HG02938 (cell line): ENCODE data around the gene METTL25.

ENCODE experiments used
- ATAC-seq: cut with Tn5 transposase; IDR thresholded peaks from one replicate; pipeline ENCODE4 v1.9.1; 2021; ENCODE audit warnings: mild to moderate bottlenecking, moderate library complexity; ENCODE audit not compliant: unreplicated experiment

The METTL25 gene

DNA sequence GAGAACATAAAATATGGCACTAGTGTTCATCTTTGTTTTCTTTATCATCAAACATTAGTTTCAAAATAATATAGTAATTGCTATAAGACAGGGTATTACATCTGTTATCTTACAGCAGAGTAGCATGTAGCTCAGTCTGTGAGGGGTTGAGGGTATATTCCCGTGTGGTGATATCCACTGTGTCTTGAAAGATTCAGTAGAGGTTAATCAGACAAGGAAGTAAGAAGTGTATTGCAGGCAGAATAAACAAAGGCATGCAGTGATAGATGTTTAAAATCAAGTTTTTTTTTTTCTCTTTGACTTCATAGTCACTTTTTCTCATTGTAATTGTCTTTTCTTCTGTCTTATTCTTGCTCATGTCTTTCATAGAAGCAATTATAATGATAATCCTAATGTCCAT, 48.3 kb downstream of the METTL25 start:
- no peak for ATAC-seq

DNA sequence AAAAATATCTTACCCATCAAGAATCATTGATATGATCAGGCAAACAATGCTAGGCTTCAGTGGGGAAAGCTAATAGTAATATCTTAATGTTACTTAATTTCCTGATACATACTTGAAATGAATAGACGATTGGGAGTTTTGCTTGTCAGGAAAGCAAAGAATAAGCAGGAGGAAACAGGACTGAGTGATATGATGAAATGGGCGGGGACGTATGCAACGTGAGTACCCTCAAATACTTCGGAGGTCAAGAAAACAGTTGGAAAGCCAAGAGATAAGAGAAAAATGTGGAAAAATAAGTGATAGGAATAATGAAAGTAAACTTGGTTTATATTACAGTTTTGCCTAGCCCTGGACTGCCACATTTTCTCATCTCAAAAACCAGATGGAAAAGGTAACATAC, 49.2 kb downstream of the METTL25 start:
- no peak for ATAC-seq

DNA sequence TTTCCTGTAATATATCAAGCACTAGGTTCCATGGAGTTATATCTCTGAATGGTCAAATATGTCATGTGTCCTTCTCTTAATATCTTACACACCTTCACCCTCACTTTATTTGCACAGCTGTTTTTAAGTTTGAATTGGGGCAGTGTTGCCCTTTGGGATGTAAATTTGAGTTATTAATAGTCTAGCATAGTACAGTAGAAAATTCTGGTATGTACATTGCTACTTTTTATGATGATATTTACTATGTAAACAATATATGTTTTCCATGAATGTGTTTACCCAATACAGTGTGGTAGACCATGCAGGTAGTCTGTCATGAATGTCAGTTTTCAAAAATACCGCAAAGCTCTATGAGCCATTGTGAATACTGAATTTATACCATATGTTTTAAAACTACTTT, 50.5 kb downstream of the METTL25 start:
- no peak for ATAC-seq

DNA sequence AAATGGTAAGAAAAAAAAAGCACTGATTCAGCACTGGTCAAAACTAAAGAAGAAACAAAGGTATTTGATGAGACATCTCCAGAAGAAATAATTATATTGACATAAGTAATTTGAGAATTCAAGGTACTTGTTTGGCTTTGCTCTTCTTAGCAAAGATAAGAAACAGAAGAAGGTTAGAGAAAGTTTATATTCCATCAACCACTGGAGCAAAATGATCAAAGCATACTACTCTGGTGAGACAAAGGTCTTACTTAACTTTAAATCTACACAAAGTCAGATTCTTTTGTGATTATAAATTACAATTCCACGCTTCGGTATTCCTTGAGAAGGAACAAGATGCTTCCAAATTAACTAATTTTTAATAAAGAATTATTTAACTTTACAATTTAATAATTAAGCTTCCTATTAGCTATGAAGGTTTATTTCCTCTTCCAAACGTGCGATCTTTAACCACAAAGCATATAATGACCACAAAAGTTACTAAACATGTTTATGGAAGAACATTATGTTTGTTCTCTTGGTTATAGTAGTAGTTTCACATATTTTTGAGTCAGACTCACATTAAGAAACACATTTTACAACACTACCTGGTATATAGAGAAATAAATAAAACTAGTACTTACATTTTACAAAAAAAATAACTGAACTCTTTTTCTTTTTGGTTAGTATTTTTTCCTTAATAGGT, 53.4 kb downstream of the METTL25 start:
- ATAC-seq: no peak

DNA sequence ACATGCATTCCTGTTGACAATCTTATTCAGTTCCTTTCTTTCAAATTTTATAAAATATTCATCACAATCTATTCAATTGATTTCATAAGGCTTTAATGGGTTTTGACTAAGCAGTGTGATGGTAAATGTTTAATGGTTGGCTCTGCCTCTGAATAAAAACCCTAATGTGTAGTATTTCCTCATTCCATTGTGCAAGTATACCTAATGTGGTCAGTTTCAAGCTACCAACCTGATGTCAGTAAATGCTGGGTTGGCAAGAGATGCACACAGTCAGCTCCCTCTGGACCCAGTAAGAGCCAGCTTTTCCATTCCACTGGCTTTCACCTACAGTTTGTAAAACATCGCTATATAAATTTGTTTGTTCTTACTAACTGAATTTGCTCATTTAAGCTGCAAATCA, 53.9 kb downstream of the METTL25 start:
- no peak for ATAC-seq

DNA sequence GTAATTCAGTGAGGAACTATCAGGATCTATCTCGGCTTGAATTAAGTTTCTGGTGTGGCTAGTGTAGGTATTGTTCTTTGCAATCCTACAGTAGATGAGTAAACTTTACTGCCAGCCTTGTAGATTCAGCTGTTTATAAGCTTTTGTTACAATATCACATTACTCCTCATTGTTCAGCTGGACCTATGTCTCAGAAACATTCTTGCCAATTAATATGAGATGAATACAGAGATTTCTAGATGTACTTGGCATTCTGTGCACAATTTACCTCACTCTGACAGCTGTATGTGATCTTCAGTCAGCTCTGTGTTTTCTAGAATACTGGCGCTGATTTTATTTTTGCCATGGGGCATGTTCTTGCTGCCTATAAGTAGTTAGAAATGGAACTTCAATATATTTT, 55.7 kb downstream of the METTL25 start:
- ATAC-seq: no peak

DNA sequence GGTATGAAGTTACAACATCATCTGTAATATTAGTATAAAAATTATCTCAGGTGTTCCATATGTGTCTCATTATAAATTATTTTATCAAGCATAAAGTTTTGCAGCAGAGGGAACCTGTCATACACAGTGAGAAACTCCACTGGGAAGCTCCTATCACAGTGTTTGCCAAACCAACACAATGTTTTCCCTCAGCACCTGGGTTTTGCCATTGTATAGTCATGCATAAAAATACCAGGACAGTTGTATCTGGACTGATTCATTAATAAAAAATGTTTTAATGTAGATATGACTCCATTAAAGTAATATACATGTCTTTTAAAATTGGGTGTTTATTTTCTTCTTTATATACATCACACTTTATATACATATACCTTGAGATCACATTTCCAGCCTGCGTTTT, 56.6 kb downstream of the METTL25 start:
- ATAC-seq: no peak

DNA sequence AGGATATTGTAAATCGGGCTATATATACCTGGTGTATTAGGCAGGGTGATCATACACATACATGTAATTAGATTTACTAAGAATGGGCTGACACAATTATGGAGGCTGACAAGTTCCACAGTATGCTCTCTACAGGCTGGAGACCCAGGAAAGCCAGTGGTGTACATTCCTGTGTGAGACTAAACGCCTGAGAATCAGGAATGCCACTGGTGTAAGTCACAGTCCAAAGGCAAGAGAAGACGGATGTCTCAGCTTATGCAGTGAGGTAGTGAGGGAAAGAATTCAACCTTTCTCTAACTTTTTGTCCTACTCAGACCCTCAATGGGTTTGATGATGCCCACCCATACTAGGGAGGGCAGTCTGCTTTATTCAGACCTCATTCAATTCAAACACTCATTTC, 57.1 kb downstream of the METTL25 start:
- ATAC-seq: no peak

DNA sequence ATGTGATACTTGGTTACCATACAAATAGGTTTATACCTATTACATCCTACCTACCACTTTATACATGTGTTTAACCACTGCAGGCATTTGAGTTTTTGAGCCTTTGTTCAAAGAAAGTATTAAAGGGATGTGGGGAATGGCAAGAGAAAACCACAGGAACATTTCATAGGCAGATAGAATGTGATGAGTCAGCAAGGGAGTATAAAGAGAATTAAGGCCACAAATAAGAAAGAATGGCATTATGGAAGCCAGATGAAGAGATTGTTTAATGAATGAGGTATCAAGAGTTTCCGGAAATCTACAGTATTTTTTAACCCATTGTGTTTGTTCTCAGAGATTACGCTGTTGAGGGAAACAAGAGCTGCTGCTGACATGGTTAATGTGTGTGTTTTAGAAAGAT, 66.9 kb downstream of the METTL25 start:
- no peak for ATAC-seq

DNA sequence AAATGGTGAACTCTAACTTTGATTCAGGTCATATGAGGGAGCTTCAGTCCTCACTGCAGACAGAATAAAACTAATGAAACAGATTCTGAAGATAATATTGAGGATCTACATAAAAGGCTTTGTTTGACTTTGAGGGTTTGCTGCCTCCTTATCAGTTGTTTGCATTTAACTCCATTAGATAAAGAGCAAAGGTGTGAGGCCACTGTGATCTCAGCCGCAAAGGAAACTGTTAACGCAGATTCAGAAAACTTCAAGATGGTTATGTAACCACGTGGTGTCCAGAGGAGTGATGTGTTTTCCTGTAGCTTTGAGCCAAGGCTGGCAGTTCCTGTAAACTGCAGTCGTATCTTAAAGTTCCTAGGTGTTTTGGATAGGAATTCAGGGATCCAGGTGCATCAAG, 67.8 kb downstream of the METTL25 start:
- ATAC-seq: no peak

DNA sequence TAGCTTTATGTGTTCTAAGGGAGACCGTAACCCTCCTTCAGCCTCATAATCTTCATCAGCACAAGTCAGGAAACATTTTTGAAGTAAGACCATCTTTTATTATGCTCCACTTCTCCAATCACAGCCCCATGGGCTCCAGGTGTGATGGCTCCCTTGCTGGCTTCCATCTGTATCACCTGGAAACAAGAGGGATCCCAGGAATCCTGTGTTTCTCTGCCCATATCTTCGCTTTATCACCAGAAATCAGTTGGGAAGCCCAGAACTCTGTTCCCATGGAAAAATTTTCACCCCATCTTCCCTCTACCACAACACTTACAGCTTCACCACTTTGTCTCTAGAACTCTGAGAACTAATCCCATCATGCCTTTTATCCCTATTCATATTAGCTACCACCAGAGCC, 68.3 kb downstream of the METTL25 start:
- ATAC-seq: no peak

DNA sequence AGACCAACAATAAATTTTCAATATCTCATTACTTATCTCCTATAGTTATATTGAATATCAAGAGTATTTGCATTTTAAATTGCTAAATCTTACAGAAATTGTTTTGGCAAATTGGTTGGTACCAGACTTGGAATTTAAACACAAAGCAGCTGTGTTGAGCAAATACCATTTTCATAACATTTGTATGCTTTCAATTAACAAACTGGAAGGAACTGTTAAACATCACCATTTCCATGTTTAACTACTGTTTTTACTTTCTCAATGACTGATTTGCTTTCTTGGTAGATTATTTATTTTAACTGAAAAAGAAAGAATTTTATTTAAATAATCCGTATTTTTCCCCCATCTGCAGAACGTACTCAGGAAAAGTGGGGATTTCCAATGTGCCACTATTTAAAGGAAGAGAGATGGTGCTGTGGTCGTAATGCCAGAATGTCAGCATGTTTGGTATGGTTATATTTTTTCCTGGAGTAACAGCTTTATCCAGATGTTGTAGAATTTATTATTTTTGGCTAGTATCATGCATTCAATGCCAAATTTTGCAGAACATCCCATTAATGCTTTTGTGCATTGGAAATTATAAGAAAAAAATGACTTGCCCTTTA, 72.3 kb downstream of the METTL25 start:
- ATAC-seq: no peak

DNA sequence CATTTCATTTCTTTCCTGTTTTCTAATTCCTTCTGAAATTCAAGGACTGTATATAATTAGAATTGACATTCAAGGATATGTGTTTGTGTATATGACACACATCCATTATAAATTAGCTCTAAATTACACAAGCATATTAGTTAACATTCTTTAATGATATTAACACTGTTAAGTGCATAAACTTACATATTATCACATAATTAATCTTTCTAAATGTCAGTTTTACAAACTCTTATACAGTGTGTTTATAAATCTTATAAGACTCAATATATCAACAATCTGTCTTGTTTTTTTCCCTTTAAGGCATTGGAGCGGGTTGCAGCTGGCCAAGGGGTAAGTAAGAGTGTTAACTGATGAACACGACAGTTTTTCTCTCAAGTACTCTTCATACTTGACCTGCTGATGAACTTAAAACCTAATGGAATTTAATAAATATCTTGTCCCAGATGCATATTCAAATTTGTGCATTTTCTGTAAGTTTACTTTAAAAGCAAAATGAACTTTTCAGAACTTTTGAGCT, 76.1 kb downstream of the METTL25 start:
- ATAC-seq: no peak

DNA sequence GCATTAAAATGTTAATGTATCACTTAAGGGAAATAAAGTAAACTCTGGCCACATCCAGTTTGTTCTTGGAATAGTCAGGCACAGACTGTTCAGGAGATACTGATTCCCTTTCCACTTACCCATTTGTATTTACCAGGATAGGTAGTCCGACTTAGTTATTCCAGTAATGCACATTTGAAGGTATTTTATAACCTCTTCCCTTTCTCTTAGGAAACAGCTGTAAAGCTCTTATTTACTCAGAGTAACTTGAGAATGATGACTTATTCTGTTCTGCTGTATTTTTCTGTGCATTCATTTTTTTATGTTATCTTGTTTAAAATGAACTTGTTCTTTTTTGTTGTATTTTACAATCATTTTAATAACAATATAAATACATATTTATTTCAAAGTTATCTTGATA, 78.0 kb downstream of the METTL25 start:
- no peak for ATAC-seq

DNA sequence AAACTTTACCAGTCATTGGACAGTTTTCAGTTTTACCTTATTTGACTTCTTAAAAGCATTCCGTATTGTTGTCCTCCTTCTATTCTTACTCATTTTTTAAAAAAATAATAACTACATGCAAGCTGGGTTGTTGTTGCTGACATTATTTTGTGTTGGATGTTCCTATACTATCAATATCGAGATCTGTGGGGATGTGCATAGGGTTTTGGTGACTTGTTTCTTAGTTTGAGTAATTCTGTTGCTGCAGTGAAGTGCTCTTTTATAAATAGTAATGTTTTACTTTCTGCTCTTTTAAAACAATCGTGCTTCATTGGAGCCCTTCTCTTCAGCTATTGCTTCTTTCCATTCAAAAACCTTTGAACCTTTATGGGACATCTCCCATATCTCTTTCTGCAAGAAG, 79.4 kb downstream of the METTL25 start:
- ATAC-seq: peak; percentile 25

DNA sequence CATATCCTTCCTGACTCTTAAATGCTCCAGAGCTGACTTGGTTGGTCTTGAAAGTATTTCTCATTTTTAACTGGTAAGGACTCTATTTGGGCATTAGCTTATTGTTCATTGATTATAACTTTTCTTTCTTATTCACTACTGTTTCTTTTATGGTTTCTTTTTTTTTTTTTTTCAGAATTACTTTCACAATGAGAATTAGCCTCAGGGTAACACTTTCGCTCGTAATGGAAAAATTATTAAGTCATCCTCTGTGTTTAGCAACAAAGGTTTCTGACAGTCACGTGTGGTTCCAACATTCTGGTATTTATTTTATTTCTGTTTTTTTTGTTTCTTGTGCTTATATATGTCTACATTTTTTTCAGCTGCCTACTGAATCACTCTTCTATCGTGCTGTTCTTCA, 80.0 kb downstream of the METTL25 start:
- ATAC-seq: peak; percentile 89

DNA sequence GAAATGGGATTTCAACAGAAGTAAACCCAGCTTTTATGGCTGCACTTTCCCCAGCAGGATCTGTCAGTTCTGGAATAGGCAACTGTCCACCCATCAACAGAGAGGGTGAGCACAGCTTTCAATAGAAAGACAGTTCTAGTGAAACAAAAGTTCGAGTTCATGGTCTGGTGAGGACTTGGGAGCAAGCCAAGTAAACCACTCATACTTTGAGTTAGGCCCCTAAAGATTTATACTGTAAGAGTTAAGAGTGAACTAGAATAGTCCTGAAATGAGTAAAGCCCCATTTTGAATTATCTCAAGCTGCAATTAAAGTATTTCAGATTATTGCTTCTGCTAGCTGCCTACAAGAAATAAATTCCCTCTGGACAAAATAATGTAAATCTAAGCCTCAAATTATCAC, 82.6 kb downstream of the METTL25 start:
- peak; percentile 31 for ATAC-seq

DNA sequence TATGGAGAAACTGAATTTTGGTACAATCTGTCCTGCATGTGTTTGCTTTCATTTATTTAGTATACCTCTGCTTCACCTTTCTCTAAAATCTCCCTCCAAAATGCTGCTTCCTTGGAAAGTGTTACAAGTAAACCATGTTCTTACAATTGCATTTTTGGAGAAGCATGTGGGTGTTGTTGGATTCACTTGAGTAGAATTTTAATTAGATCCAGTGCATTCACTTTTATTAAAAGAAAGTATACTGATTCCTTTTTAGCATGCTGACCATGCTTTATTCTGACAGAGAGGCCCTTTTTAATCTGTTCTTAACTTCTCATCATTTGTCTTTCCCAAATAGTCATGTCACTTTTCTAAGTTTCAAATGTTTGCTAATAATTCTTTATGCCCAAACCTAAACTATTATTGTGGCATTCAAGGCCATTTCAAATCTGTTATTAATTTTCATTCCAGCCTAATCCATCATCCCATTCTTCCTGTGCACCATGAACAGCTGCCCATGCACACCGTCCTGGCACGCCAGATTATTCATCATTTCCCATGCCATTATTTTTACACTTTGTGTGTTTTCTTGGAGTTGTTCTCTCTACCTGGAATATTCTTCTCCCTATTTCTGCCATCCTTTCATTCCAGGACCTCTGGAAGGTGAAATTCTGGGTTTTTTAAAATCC, 90.7 kb downstream of the METTL25 start:
- ATAC-seq: no peak

DNA sequence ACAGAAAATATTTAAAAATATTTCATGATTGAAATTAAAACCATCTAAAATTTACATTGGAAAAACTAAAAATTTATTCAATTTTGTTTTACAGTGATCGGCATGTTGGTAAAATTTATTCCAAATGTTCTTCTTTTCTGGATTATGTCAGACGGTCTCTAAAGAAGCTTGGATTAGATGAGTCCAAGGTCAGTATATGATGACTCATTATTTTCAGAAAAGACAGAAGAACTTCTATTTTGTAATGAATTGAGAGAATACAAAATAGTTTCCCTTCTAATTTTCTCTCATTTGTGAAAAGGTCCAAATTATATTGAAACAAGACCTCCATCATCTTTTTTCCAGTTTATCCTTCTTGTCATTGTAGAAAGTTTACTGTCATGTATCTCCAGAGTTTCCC, 98.3 kb downstream of the METTL25 start:
- no peak for ATAC-seq

DNA sequence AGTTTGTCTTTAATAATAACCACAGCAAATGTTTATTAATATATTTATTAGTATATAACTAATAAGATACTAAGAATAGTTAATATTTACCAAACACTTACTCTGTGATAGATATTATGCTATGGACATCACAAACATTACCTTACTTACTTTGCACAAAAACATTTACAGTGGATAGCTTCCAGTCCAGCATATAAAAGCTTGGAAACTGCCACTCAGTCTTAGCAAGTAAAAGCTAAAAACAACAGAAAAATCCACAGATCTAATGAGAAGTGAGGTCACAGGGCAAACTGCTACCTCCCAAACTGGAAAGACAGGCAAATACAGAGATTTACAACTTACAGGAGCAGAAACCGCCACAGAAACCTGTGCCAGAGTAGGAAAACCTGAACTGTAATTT, 99.8 kb downstream of the METTL25 start:
- ATAC-seq: no peak

DNA sequence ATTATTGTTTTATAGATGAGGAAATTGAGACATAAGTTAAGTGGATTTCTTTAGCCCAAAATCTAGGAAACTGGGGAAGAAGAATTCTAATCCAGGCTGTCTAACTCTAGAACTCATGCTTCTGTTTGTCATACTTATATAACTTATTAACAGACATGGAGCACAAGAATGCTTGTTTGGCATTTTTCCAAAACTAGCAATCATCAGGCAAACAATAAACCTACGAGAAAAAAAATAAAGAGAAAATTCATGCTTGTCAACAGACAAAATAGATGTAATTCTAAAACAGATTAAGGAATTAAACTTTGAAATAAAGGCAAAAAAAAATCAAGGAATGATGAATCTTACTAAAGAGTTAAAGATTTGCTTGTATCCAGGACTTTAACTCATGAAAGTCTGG, 103.1 kb downstream of the METTL25 start:
- no peak for ATAC-seq

DNA sequence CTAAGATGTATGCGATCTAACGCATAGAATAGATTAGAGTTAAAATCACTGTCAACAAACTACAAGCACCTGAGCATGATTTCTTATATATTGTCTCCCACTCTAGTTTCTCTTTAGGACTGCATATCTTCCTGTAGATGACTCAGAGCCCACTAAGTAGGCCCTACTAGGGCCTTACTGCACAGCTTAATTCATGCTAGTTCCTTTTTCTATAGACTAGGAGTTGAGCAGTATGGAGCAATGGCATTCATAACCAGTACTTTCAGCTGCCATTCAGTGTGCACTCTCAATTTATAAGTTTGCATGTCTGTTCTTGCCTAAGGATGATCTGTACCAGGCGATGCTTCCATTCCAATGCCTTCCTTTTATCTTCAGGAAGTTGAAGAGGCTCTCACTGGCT, 103.5 kb downstream of the METTL25 start:
- no peak for ATAC-seq
